H1 (cell line): ENCODE results near the gene CDK19. TPM values are rescaled to one million over a fixed set of nuclear protein-coding genes. Genes with fewer than 3 reads are reported as not detected.

Experiments used
- MAFK ChIP-seq: IDR thresholded peaks from 2 replicates; pipeline ENCODE4 v1.6.1; 2012; ENCODE audit warnings: low read depth, mild to moderate bottlenecking, improper control_type of control experiment, low read length
- POLR2AphosphoS5 ChIP-seq: IDR thresholded peaks from 2 replicates; pipeline ENCODE4 v1.6.1; 2011; ENCODE audit warnings: low read depth, low read length
- POU5F1 ChIP-seq: IDR thresholded peaks from 2 replicates; pipeline ENCODE4 v1.6.1; 2011; ENCODE audit warnings: low read depth, mild to moderate bottlenecking, low read length, moderate library complexity
- RFX5 ChIP-seq: IDR thresholded peaks from 2 replicates; pipeline ENCODE4 v1.6.1; 2011; ENCODE audit warnings: low read depth, low read length, improper control_type of control experiment, borderline replicate concordance
- RNF2 ChIP-seq: fragments of 200-900, 300-1000 bp; sonication (generic); IDR thresholded peaks from 2 replicates; pipeline ENCODE4 v1.7.1; 2016; ENCODE audit warnings: borderline replicate concordance, low read depth, mild to moderate bottlenecking, antibody characterized with exemption, low read length; ENCODE audit not compliant: poor library complexity, severe bottlenecking; ENCODE audit errors: missing control alignments
- SRF ChIP-seq: IDR thresholded peaks from 2 replicates; pipeline ENCODE4 v1.6.1; 2011; ENCODE audit warnings: mild to moderate bottlenecking, low read depth, low read length, moderate library complexity
- SUZ12 ChIP-seq: fragments of 200-600 bp; sonication (generic); IDR thresholded peaks from 2 replicates; pipeline ENCODE4 v1.6.1; 2012; ENCODE audit warnings: mild to moderate bottlenecking, inconsistent platforms, low read length, moderate library complexity, mixed read lengths
- polyA plus RNA-seq, 7 experiments: library from polyadenylated mRNA; depleted of rRNA in 3 of 7; stranded (reverse) in 5 of 7; unstranded in 2 of 7; fragments of >200 nt in 5 of 7; fragments of 200-250 nt in 2 of 7; gene quantifications; 1 replicate in 5 of 7; 2 replicates in 1 of 7; 4 replicates in 1 of 7; pipeline versions ENCODE4 v1.2.1 to v1.2.3, GENCODE V29; 2011 to 2013; ENCODE audit warnings: missing spikeins in 2 of 7, mixed read lengths in 2 of 7
- total RNA-seq: library from RNA; stranded (reverse); fragmentation: NEBNext Ultra II Directional; extraction: Animal tissue kit (Norgen Biotek cat#: 25700); gene quantifications from 2 replicates; pipeline ENCODE4 v1.2.1, GENCODE V29; 2021
- TF ChIP-seq, protein P1 (sequence below): IDR thresholded peaks from 2 replicates; pipeline ENCODE4 v1.6.1; 2012; ENCODE audit warnings: inconsistent platforms

CDK19 gene
- total and polyA plus RNA-seq, 2 of the 8 experiments (the other 6 are each of a cell fraction or from before 2014, with no cell fraction given), result 4.9 to 12.6 TPM

DNA sequence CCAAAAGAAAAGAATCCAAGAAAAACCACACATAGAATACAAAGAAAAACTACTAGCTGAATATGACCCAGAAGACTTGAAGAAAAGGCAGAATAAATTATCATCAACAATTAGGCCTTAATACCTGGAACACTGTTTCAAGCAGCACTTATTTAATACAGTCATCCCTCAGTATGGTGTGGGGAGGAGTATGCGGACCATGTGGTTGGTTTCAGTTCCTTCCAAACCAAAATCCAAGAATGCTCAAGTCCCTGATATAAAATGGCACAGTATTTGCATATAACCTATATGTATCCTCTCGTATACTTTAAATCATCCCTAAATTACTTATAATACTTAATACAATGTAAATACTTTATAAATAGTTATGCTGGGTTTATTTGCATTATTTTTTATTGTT is 16.1 kb downstream of the CDK19 start (continued):
- TF ChIP-seq, protein P1, sequence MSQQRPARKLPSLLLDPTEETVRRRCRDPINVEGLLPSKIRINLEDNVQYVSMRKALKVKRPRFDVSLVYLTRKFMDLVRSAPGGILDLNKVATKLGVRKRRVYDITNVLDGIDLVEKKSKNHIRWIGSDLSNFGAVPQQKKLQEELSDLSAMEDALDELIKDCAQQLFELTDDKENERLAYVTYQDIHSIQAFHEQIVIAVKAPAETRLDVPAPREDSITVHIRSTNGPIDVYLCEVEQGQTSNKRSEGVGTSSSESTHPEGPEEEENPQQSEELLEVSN, result no peak
- TF ChIP-seq MAFK (no peak), SUZ12 (no peak), SRF (no peak), POU5F1 (no peak), POLR2AphosphoS5 (no peak), RNF2 (no peak), RFX5 (no peak)
